Omental fat pad (tissue), 4 donors: Measurements from ENCODE around the gene MUC6. TPM values are rescaled to one million over a fixed set of nuclear protein-coding genes. Genes with fewer than 3 reads are reported as not detected.

ENCODE experiments used
- ATAC-seq: fragments of 150-250 bp; one replicate; pipeline ENCODE4 v1.9.1; 2016; ENCODE audit warnings: mild to moderate bottlenecking, moderate library complexity; ENCODE audit not compliant: low FRiP score
- DNase-seq: peaks from one replicate; pipeline ENCODE4 v3.0.0-alpha.2; 2019; ENCODE audit warnings: low spot score
- total RNA-seq, 4 donors: library from RNA; depleted of rRNA; stranded (reverse); fragments of >200 nt; gene quantifications; one replicate each; pipeline ENCODE4 v1.1.0, GENCODE V29; 2016
- TF ChIP-seq, protein P1 (sequence below), 3 donors: fragments of 450-650 bp; IDR thresholded peaks; one replicate each; pipeline ENCODE4 v1.5.1; 2016 to 2017; ENCODE audit warnings: antibody characterized with exemption in 3 of 3, mild to moderate bottlenecking in 3 of 3, moderate library complexity in 2 of 3

The MUC6 gene, protein sequence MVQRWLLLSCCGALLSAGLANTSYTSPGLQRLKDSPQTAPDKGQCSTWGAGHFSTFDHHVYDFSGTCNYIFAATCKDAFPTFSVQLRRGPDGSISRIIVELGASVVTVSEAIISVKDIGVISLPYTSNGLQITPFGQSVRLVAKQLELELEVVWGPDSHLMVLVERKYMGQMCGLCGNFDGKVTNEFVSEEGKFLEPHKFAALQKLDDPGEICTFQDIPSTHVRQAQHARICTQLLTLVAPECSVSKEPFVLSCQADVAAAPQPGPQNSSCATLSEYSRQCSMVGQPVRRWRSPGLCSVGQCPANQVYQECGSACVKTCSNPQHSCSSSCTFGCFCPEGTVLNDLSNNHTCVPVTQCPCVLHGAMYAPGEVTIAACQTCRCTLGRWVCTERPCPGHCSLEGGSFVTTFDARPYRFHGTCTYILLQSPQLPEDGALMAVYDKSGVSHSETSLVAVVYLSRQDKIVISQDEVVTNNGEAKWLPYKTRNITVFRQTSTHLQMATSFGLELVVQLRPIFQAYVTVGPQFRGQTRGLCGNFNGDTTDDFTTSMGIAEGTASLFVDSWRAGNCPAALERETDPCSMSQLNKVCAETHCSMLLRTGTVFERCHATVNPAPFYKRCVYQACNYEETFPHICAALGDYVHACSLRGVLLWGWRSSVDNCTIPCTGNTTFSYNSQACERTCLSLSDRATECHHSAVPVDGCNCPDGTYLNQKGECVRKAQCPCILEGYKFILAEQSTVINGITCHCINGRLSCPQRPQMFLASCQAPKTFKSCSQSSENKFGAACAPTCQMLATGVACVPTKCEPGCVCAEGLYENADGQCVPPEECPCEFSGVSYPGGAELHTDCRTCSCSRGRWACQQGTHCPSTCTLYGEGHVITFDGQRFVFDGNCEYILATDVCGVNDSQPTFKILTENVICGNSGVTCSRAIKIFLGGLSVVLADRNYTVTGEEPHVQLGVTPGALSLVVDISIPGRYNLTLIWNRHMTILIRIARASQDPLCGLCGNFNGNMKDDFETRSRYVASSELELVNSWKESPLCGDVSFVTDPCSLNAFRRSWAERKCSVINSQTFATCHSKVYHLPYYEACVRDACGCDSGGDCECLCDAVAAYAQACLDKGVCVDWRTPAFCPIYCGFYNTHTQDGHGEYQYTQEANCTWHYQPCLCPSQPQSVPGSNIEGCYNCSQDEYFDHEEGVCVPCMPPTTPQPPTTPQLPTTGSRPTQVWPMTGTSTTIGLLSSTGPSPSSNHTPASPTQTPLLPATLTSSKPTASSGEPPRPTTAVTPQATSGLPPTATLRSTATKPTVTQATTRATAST (N-terminal part only)
- not detected for total RNA-seq

DNA sequence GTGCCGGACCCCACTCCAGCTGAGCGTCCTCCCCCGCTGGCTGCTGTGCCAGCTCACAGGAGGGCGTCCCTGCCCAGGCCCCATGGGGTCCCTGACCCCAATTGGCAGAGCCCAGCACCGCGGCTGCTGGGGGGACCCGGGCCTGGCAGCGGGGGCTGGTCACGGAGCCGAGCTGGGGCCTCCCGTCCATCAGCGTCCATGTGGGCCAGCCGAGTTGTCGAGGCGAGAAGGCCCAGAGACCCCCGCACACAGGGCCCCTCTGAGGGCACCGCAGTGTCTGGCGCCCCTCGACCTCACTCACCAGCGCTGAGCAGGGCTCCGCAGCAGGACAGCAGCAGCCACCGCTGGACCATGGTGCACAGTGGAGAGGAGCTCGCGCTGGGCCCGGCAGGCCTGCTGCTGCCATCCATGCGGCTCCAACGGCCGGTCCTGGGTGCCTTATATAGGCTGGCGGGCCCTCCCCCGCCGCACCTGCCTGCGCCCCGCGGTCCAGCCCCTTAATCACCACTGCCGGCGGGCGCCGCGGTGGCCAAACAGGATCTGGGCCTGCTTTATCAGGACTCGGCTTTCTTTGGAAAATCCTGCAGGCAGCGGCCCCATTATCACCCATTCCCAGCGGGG lies at the start of gene MUC6:
Gene MUC6 (minus strand): TSS at position 416 of the 621 bp plus-strand sequence. CDS start 63 bp downstream, at position 353.
- DNase-seq (no peak), ATAC-seq (no peak)
- TF ChIP-seq, protein P1, sequence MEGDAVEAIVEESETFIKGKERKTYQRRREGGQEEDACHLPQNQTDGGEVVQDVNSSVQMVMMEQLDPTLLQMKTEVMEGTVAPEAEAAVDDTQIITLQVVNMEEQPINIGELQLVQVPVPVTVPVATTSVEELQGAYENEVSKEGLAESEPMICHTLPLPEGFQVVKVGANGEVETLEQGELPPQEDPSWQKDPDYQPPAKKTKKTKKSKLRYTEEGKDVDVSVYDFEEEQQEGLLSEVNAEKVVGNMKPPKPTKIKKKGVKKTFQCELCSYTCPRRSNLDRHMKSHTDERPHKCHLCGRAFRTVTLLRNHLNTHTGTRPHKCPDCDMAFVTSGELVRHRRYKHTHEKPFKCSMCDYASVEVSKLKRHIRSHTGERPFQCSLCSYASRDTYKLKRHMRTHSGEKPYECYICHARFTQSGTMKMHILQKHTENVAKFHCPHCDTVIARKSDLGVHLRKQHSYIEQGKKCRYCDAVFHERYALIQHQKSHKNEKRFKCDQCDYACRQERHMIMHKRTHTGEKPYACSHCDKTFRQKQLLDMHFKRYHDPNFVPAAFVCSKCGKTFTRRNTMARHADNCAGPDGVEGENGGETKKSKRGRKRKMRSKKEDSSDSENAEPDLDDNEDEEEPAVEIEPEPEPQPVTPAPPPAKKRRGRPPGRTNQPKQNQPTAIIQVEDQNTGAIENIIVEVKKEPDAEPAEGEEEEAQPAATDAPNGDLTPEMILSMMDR (IDR thresholded peaks at IDR 0.05): no peak

DNA sequence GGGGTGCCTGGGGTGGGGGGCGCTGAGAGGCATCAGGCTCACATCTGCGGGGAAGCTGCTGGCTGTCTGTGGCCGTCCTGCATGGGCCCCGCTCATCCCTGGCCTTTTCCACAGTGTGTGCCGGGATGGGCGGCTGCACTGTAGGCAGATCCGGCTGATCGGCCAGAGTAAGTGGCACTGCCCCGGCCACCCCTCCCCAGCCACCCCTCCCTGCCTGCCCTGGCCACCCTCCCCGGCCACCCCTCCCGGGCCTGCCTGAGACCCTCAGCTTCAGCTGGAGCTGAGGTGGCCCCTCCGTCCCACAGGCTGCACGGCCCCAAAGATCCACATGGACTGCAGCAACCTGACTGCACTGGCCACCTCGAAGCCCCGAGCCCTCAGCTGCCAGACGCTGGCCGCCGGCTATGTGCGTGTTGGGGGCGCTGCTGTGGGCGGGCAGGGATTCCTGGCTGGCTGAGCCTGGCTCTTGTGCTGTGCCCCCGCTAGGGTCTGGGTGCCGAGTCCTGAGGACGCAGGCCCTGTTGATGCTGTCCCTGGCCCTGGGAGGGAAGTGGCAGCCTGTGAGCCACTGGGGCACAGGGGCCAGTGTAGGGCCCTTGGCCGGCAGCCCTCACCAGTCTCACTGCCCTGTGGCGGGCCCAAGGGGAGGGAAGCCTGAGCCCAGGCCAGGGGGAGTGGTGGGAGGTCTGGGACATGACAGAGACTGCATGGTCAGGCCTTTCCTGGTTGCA lies 49.1 kb upstream of the MUC6 start:
- ATAC-seq: no peak
- DNase-seq: no peak
- TF ChIP-seq, protein P1 (IDR thresholded peaks at IDR 0.05): no peak

DNA sequence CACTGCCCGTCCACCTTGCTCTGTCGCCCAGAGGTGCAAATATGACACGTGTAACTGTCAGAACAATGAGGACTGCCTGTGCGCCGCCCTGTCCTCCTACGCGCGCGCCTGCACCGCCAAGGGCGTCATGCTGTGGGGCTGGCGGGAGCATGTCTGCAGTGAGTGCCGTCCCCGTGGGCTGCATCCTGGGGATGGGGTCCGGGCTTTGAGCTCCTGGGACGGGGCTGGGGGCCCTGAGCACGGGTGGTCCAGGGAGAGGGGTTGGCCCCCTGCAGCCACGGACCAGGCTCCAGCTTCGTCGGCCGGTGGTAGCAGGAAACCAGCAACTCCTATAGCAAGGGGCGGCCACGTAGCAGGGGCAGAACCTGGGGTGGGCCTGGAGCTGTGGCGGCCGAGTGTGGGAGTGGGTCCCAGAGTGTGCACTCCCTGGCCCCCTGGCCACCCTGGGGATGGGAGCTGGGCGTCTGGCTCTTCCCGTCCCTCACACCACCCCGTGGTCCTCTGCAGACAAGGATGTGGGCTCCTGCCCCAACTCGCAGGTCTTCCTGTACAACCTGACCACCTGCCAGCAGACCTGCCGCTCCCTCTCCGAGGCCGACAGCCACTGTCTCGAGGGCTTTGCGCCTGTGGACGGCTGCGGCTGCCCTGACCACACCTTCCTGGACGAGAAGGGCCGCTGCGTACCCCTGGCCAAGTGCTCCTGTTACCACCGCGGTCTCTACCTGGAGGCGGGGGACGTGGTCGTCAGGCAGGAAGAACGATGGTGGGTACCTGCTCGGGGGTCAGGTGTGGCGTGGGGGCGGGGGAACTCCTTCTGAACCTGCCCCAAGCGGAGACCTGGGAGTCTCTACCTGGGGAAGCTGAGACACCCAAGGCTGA lies 48.3 kb upstream of the MUC6 start:
- DNase-seq: no peak

DNA sequence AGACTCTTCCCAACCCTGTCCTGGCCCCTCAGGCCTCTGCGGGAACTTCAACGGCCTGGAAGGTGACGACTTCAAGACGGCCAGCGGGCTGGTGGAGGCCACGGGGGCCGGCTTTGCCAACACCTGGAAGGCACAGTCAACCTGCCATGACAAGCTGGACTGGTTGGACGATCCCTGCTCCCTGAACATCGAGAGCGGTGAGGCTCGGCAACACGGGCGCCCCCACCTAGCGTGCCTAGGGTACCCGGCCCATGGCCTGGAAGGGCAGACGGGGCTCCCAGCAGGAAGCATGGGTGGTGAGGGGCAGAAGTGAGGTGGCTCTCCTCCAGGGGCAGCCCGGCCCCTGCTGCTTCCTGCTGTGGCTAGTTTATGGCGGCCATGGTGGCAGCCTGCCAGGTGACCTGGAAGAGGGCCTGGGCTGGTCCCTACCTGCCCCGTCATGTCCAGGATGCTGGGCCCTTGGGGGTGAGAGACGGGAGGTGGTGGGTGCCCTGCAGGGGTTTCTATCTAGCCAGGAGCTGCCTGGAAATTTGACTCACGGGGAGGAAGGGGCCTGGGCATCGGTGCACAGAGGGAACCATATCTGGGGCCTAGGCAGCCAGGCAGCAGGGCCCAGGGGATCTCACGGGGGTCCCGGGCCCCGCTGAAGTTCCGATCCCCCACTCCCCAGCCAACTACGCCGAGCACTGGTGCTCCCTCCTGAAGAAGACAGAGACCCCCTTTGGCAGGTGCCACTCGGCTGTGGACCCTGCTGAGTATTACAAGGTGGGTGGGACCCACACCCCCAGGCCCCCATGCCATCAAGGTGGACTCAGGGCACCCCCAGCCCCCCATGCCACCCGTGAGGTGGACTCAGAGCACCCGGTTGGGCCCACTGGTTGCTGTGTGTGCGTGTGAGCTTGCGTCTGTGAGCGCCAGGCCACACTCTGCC lies 47.4 kb upstream of the MUC6 start:
- TF ChIP-seq, protein P1 (IDR thresholded peaks at IDR 0.05): no peak
- no peak for ATAC-seq
- DNase-seq: no peak

More for the DNA sequence above, 48.3 kb upstream of the MUC6 start:
- ATAC-seq: no peak
- TF ChIP-seq, protein P1 (IDR thresholded peaks at IDR 0.05): no peak
